Endothelial cell of umbilical vein (primary cell): Measurements from ENCODE around the gene TFRC. TPM values are rescaled to one million over a fixed set of nuclear protein-coding genes. Genes with fewer than 3 reads are reported as not detected.
"Not testable (repeated sequence)": the region's sequence is repeated elsewhere in the genome, so short reads cannot be mapped to it uniquely, and the experiment has no call there.

Experiments used
- BruUV-seq: library from RNA; stranded (reverse); fragments of 400-500 nt; replicated peaks from 2 replicates; lab custom pipeline; 2021; lab: Mats Ljungman, UMichigan
- CTCF ChIA-PET: fragments of 300-600, 350-600 bp; sonication (Branson Sonifier 250); formaldehyde crosslinking; loops from one replicate; lab custom pipeline; 2021; ENCODE audit warnings: antibody characterized with exemption, inconsistent platforms; lab: Charles Lee
- POLR2A ChIA-PET: fragments of 300-600, 350-600 bp; sonication (Branson Sonifier 250); formaldehyde crosslinking; loops from one replicate; lab custom pipeline; 2021; ENCODE audit warnings: antibody characterized with exemption, inconsistent platforms; lab: Charles Lee
- DNase-seq: peaks from one replicate; pipeline ENCODE4 v3.0.0-alpha.2; 2011; ENCODE audit warnings: low read depth, low spot score
- FAIRE-seq: peaks from 2 replicates; lab custom pipeline; 2011; peaks lifted over from hg19 to GRCh38; lab: Jason Lieb, UNC
- H2AFZ ChIP-seq: 2 replicates; pipeline ENCODE4 v1.6.0; 2012; ENCODE audit warnings: low read depth, low read length, control low read depth, inconsistent platforms
- H3K27ac ChIP-seq: 2 replicates; pipeline ENCODE4 v1.5.1; 2011; ENCODE audit warnings: low read depth, mild to moderate bottlenecking, control low read depth, low read length, moderate library complexity; ENCODE audit not compliant: insufficient read depth
- H3K27me3 ChIP-seq, 2 experiments: 2 replicates each; pipeline versions ENCODE4 v1.6.0 to v1.6.1; 2011; ENCODE audit warnings: low read length in 2 of 2, mixed read lengths in 1 of 2; ENCODE audit not compliant: control insufficient read depth in 2 of 2, insufficient read depth in 2 of 2
- H3K36me3 ChIP-seq, 2 experiments: 2 replicates in 1 of 2; 3 replicates in 1 of 2; pipeline ENCODE4 v1.5.1; 2011; ENCODE audit warnings: low read length in 2 of 2, mild to moderate bottlenecking in 1 of 2, moderate library complexity in 1 of 2; ENCODE audit not compliant: control insufficient read depth in 2 of 2, insufficient read depth in 2 of 2; ENCODE audit errors: extremely low read depth in 1 of 2
- H3K4me1 ChIP-seq: 3 replicates; pipeline ENCODE4 v1.5.1; 2011; ENCODE audit warnings: mild to moderate bottlenecking, low read length; ENCODE audit not compliant: control insufficient read depth, insufficient read depth; ENCODE audit errors: extremely low read depth
- H3K4me2 ChIP-seq: 2 replicates; pipeline ENCODE4 v1.6.1; 2011; ENCODE audit warnings: low read length, control low read depth, mixed read lengths; ENCODE audit not compliant: insufficient read depth
- H3K4me3 ChIP-seq, 3 experiments: fragments of 200-600 bp in 1 of 3; sonication (generic), shearing (Covaris generic) in 1 of 3; replicated peaks in 1 of 3; 2 replicates each; pipeline ENCODE4 v1.5.1; 2011 to 2016; ENCODE audit warnings: control low read depth in 3 of 3, low read length in 3 of 3, mild to moderate bottlenecking in 2 of 3, inconsistent platforms in 1 of 3, low read depth in 1 of 3, moderate library complexity in 1 of 3; ENCODE audit not compliant: insufficient read depth in 1 of 3
- H3K79me2 ChIP-seq: 2 replicates; pipeline ENCODE4 v1.6.0; 2012; ENCODE audit warnings: low read length, inconsistent platforms; ENCODE audit not compliant: control insufficient read depth, insufficient read depth
- H3K9ac ChIP-seq: replicated peaks from 2 replicates; pipeline ENCODE3; 2011; ENCODE audit warnings: low read length, control low read depth; ENCODE audit not compliant: insufficient read depth; ENCODE audit errors: extremely low read depth
- H3K9me1 ChIP-seq: replicated peaks from 3 replicates; pipeline ENCODE4 v1.6.0; 2011; ENCODE audit warnings: mild to moderate bottlenecking, low read length; ENCODE audit not compliant: control insufficient read depth, insufficient read depth; ENCODE audit errors: extremely low read depth
- H3K9me3 ChIP-seq: replicated peaks from 2 replicates; pipeline ENCODE4 v1.5.1; 2012; ENCODE audit warnings: low read length, inconsistent platforms; ENCODE audit not compliant: control insufficient read depth, insufficient read depth
- H4K20me1 ChIP-seq: replicated peaks from 2 replicates; pipeline ENCODE3; 2011; ENCODE audit warnings: mild to moderate bottlenecking, low read length; ENCODE audit not compliant: control insufficient read depth, insufficient read depth; ENCODE audit errors: extremely low read depth
- EZH2 ChIP-seq: IDR thresholded peaks from 2 replicates; pipeline ENCODE4 v1.6.1; 2012; ENCODE audit warnings: borderline replicate concordance, low read depth, mild to moderate bottlenecking, moderate library complexity, low read length, inconsistent platforms; ENCODE audit not compliant: severe bottlenecking
- FOS ChIP-seq: IDR thresholded peaks from 2 replicates; pipeline ENCODE4 v1.6.1; 2011; ENCODE audit warnings: mild to moderate bottlenecking, low read length, moderate library complexity, borderline replicate concordance; ENCODE audit not compliant: insufficient read depth
- GATA2 ChIP-seq: IDR thresholded peaks from 2 replicates; pipeline ENCODE4 v1.7.0; 2011; ENCODE audit warnings: low read depth, mild to moderate bottlenecking, moderate library complexity, mixed read lengths, low read length; ENCODE audit not compliant: insufficient read length, insufficient read depth
- JUN ChIP-seq: IDR thresholded peaks from 2 replicates; pipeline ENCODE4 v1.6.1; 2011; ENCODE audit warnings: borderline replicate concordance, low read depth; ENCODE audit not compliant: insufficient read length, insufficient read depth
- MYC ChIP-seq: IDR thresholded peaks from one replicate; pipeline ENCODE4 v1.6.1; 2011; ENCODE audit warnings: mild to moderate bottlenecking, low read depth, low read length
- POLR2A ChIP-seq: IDR thresholded peaks from 2 replicates; pipeline ENCODE4 v1.6.1; 2012; ENCODE audit warnings: low read depth, mild to moderate bottlenecking, control low read depth, low read length
- POLR2AphosphoS5 ChIP-seq: IDR thresholded peaks from 2 replicates; pipeline ENCODE4 v1.6.1; 2012; ENCODE audit warnings: low read depth, mild to moderate bottlenecking, control low read depth, low read length, moderate library complexity; ENCODE audit not compliant: insufficient read depth
- dilution Hi-C: fragments of 300-500 bp; cut with MboI; formaldehyde crosslinking; loops from one replicate; pipeline ENCODE4 v1.15.0; 2019; ENCODE audit warnings: low sequenced_read_pairs; ENCODE audit not compliant: extremely low pct_ligation_motif_present
- intact Hi-C: fragments of 100-400 bp; cut with micrococcal nuclease; formaldehyde crosslinking; loops from one replicate; pipeline ENCODE4 v1.10.0; 2022
- polyA plus RNA-seq, 4 experiments: library from polyadenylated mRNA; depleted of rRNA in 3 of 4; stranded (reverse) in 3 of 4; unstranded in 1 of 4; fragments of >200 nt; gene quantifications; 2 replicates each; pipeline versions ENCODE4 v1.2.1 to v1.2.3, GENCODE V29; 2011 to 2012; ENCODE audit warnings: missing spikeins in 1 of 4
- total RNA-seq: library from RNA; stranded (reverse); gene quantifications from 2 replicates; pipeline ENCODE4 v1.2.3, GENCODE V29; 2021
- TF ChIP-seq, protein P1 (sequence below), 2 donors: IDR thresholded peaks; 1 replicate in 1 of 2; 2 replicates in 1 of 2; pipeline ENCODE4 v1.5.1; 2011; ENCODE audit warnings: low read length in 2 of 2, mild to moderate bottlenecking in 2 of 2, moderate library complexity in 2 of 2, control low read depth in 1 of 2, inconsistent platforms in 1 of 2, low read depth in 1 of 2; ENCODE audit not compliant: insufficient read depth in 1 of 2; ENCODE audit errors: extremely low read depth in 1 of 2
- TF ChIP-seq, protein P2 (sequence below): IDR thresholded peaks from 2 replicates; pipeline ENCODE4 v1.6.1; 2011; ENCODE audit not compliant: insufficient read depth, insufficient read length

Gene TFRC
- total and polyA plus RNA-seq, 2 donors (not counting 3 experiments of a cell fraction or from before 2014, with no cell fraction given) = 14.1 to 69.6 TPM

DNA sequence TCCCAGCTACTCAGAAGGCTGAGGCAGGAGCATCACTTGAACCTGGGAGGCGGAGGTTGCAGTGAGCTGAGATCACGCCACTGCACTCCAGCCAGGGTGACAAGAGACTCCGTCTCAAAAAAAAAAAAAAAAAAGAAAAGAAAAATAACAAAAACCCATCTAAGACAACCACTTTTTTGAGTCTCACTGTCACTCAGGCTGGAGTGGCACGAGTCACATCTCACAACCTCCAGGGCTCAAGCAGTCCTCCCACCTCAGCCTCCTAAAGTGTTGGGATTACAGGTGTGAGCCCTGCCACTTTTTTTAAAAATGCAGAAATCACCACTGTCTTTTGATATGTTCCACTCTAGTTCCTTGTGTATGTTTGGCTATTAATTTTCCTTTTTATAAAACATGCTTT, 13.1 kb downstream of the TFRC start:
- BruUV-seq, H3K9ac ChIP-seq, DNase-seq, H3K27me3 ChIP-seq, H3K4me3 ChIP-seq, FAIRE-seq, H3K79me2 ChIP-seq, H4K20me1 ChIP-seq, H2AFZ ChIP-seq, H3K4me2 ChIP-seq, H3K9me1 ChIP-seq, H3K9me3 ChIP-seq, H3K4me1 ChIP-seq, H3K27ac ChIP-seq, intact Hi-C loops, dilution Hi-C loops, POLR2A ChIA-PET: not testable (repeated sequence)
- H3K36me3 ChIP-seq = peaks cover 5 to 19% of the 10 kb centered on the region in 2 experiments
- CTCF ChIA-PET = interaction anchor here (1.5 kb wide), 1 partner anchor 12 kb away, joined by 3 read pairs; no protein-coding TSS in a partner anchor

DNA sequence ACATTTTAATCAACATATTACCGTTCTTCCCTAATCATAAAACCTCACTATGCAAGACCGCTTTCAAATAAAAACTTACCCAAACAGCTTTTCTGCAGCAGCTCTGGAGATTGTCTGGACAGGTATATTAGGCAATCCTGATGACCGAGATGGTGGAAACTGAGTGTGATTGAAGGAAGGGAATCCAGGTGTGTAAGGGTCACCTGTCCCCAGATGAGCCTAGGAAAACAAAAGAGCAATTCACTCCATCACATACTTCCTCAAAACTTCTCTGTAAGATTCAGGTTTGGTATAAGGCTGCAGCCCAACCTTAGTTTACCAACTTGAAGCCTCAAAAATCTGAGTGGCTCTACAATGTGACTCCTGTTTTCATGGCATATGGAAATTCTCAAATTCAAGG, 14.5 kb downstream of the TFRC start:
- Histone ChIP-seq H3K9ac (no peak overlapping the region), H2AFZ (no peak overlapping the region), H3K36me3 (peaks cover 6 to 23% of the 10 kb centered on the region in 2 experiments), H3K4me1 (no peaks in the 10 kb centered on the region), H3K27ac (no peak overlapping the region), H3K79me2 (no peaks in the 10 kb centered on the region), H3K9me1 (no peaks in the 10 kb centered on the region), H3K27me3 (no peaks in the 10 kb centered on the region), H4K20me1 (no peaks in the 10 kb centered on the region), H3K4me2 (no peak overlapping the region), H3K4me3 (no peak overlapping the region), H3K9me3 (no peaks in the 10 kb centered on the region)
- CTCF ChIA-PET = no interaction called here
- POLR2A ChIA-PET = interaction anchor here (0.6 kb wide), 1 partner anchor 10 kb away, joined by 7 read pairs; no protein-coding TSS in a partner anchor
- dilution Hi-C loops (no loop called here), intact Hi-C loops (no loop called here)
- DNase-seq = no peak
- no TSS peak for BruUV-seq
- no peak for FAIRE-seq
- TF ChIP-seq POLR2AphosphoS5 = no peak
- TF ChIP-seq GATA2 = no peak
- TF ChIP-seq, protein P1, sequence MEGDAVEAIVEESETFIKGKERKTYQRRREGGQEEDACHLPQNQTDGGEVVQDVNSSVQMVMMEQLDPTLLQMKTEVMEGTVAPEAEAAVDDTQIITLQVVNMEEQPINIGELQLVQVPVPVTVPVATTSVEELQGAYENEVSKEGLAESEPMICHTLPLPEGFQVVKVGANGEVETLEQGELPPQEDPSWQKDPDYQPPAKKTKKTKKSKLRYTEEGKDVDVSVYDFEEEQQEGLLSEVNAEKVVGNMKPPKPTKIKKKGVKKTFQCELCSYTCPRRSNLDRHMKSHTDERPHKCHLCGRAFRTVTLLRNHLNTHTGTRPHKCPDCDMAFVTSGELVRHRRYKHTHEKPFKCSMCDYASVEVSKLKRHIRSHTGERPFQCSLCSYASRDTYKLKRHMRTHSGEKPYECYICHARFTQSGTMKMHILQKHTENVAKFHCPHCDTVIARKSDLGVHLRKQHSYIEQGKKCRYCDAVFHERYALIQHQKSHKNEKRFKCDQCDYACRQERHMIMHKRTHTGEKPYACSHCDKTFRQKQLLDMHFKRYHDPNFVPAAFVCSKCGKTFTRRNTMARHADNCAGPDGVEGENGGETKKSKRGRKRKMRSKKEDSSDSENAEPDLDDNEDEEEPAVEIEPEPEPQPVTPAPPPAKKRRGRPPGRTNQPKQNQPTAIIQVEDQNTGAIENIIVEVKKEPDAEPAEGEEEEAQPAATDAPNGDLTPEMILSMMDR (IDR thresholded peaks at IDR 0.05; ENCODE audit: extremely low read depth in 1 of 2, insufficient read depth in 1 of 2, low read depth in 1 of 2, low read length in 2 of 2) = no peak
- TF ChIP-seq, protein P2, sequence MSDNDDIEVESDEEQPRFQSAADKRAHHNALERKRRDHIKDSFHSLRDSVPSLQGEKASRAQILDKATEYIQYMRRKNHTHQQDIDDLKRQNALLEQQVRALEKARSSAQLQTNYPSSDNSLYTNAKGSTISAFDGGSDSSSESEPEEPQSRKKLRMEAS = no peak
- no peak for TF ChIP-seq JUN
- TF ChIP-seq MYC = no peak
- no peak for TF ChIP-seq EZH2
- TF ChIP-seq FOS = no peak
- no peak for TF ChIP-seq POLR2A
